Measurements from ENCODE around the gene SORCS2. TPM values are rescaled to one million over a fixed set of nuclear protein-coding genes. Genes with fewer than 3 reads are reported as not detected.

The SORCS2 gene
- total RNA-seq, 2 experiments from 2014 or later: 0.03 TPM; not detected in 1

- no peak overlapping the region for H3K4me3 ChIP-seq (ENCODE audit: low read depth, low read length, poor library complexity, severe bottlenecking)
- BruUV-seq (replicated peaks): no TSS peak
- ChIA-PET CTCF (ENCODE audit: unreplicated experiment) (no interaction called here), POLR2A (no interaction called here)
- H4K20me1 ChIP-seq (ENCODE audit: insufficient read depth, low read length): no peaks in the 10 kb centered on the region
- intact Hi-C loops (cut with micrococcal nuclease; ENCODE audit: unreplicated experiment): no loop called here
- no peak overlapping the region for H3K4me2 ChIP-seq (ENCODE audit: low read length)
- no peaks in the 10 kb centered on the region for H3K4me1 ChIP-seq (ENCODE audit: insufficient read depth, low read length, poor library complexity, severe bottlenecking)
- no peaks in the 10 kb centered on the region for H3K36me3 ChIP-seq (ENCODE audit: insufficient read depth, low read length)
- no peak overlapping the region for H2AFZ ChIP-seq (ENCODE audit: low read length)
- H3K9me3 ChIP-seq (ENCODE audit: low read length): no peaks in the 10 kb centered on the region
- no peaks in the 10 kb centered on the region for H3K9me2 ChIP-seq (ENCODE audit: insufficient read depth, low read length)
- TF ChIP-seq EZH2phosphoT487 (IDR thresholded peaks at IDR 0.05; ENCODE audit: borderline replicate concordance, low read depth, low read length) (no peak), CTCF (conservative IDR thresholded peaks at IDR 0.05; ENCODE audit: low read length) (no peak)
- H3K27ac ChIP-seq (ENCODE audit: low read depth, low read length, poor library complexity, severe bottlenecking): no peak overlapping the region
- no peaks in the 10 kb centered on the region for H3K79me2 ChIP-seq (ENCODE audit: insufficient read depth, low read depth, low read length)
- DNase-seq (ENCODE audit: low spot score): no peak
Measured at GRCh38 chr4:7322166-7322991, 130.0 kb downstream of the SORCS2 start.

GRCh38 chr4:7323461-7323871 lies 131.1 kb downstream of the SORCS2 start:
- no peaks in the 10 kb centered on the region for H3K9me2 ChIP-seq (ENCODE audit: insufficient read depth, low read length)
- no peaks in the 10 kb centered on the region for H3K79me2 ChIP-seq (ENCODE audit: insufficient read depth, low read depth, low read length)
- intact Hi-C loops (cut with micrococcal nuclease; ENCODE audit: unreplicated experiment): no loop called here
- H3K4me3 ChIP-seq (ENCODE audit: low read depth, low read length, poor library complexity, severe bottlenecking): no peak overlapping the region
- H2AFZ ChIP-seq (ENCODE audit: low read length): no peak overlapping the region
- TF ChIP-seq CTCF (conservative IDR thresholded peaks at IDR 0.05; ENCODE audit: low read length): no peak
- TF ChIP-seq EZH2phosphoT487 (IDR thresholded peaks at IDR 0.05; ENCODE audit: borderline replicate concordance, low read depth, low read length): no peak
- no peak for DNase-seq (ENCODE audit: low spot score)
- no peaks in the 10 kb centered on the region for H3K4me1 ChIP-seq (ENCODE audit: insufficient read depth, low read length, poor library complexity, severe bottlenecking)
- no peaks in the 10 kb centered on the region for H3K36me3 ChIP-seq (ENCODE audit: insufficient read depth, low read length)
- no peak overlapping the region for H3K27ac ChIP-seq (ENCODE audit: low read depth, low read length, poor library complexity, severe bottlenecking)
- BruUV-seq (replicated peaks): no TSS peak
- ChIA-PET POLR2A (no interaction called here), CTCF (ENCODE audit: unreplicated experiment) (no interaction called here)
- no peaks in the 10 kb centered on the region for H4K20me1 ChIP-seq (ENCODE audit: insufficient read depth, low read length)
- H3K9me3 ChIP-seq (ENCODE audit: low read length): no peaks in the 10 kb centered on the region
- H3K4me2 ChIP-seq (ENCODE audit: low read length): no peak overlapping the region

- BruUV-seq (replicated peaks): no TSS peak
- intact Hi-C loops (cut with micrococcal nuclease; ENCODE audit: unreplicated experiment): no loop called here
- H3K4me3 ChIP-seq (ENCODE audit: low read depth, low read length, poor library complexity, severe bottlenecking): no peak overlapping the region
- TF ChIP-seq EZH2phosphoT487 (IDR thresholded peaks at IDR 0.05; ENCODE audit: borderline replicate concordance, low read depth, low read length) (no peak), CTCF (conservative IDR thresholded peaks at IDR 0.05; ENCODE audit: low read length) (no peak)
- no peaks in the 10 kb centered on the region for H3K9me2 ChIP-seq (ENCODE audit: insufficient read depth, low read length)
- no peaks in the 10 kb centered on the region for H3K79me2 ChIP-seq (ENCODE audit: insufficient read depth, low read depth, low read length)
- DNase-seq (ENCODE audit: low spot score): no peak
- no peaks in the 10 kb centered on the region for H4K20me1 ChIP-seq (ENCODE audit: insufficient read depth, low read length)
- H3K36me3 ChIP-seq (ENCODE audit: insufficient read depth, low read length): no peaks in the 10 kb centered on the region
- H3K4me1 ChIP-seq (ENCODE audit: insufficient read depth, low read length, poor library complexity, severe bottlenecking): no peaks in the 10 kb centered on the region
- H3K4me2 ChIP-seq (ENCODE audit: low read length): no peak overlapping the region
- no peak overlapping the region for H3K27ac ChIP-seq (ENCODE audit: low read depth, low read length, poor library complexity, severe bottlenecking)
- ChIA-PET CTCF (ENCODE audit: unreplicated experiment) (no interaction called here), POLR2A (no interaction called here)
- no peak overlapping the region for H2AFZ ChIP-seq (ENCODE audit: low read length)
- H3K9me3 ChIP-seq (ENCODE audit: low read length): no peaks in the 10 kb centered on the region
Measured at GRCh38 chr4:7323872-7324650, 131.7 kb downstream of the SORCS2 start.

Data from OCI-LY7 (cell line).